Measurements from ENCODE around the gene RASSF10. TPM values are rescaled to one million over a fixed set of nuclear protein-coding genes. Genes with fewer than 3 reads are reported as not detected.
A peak's percentile ranks its signal among the peaks of the same experiment; 100 is the strongest.
"Not testable (repeated sequence)": the region's sequence is repeated elsewhere in the genome, so short reads cannot be mapped to it uniquely, and the experiment has no call there.

Gene RASSF10
- total RNA-seq, 1 experiment from 2014 or later, result not detected

DNA sequence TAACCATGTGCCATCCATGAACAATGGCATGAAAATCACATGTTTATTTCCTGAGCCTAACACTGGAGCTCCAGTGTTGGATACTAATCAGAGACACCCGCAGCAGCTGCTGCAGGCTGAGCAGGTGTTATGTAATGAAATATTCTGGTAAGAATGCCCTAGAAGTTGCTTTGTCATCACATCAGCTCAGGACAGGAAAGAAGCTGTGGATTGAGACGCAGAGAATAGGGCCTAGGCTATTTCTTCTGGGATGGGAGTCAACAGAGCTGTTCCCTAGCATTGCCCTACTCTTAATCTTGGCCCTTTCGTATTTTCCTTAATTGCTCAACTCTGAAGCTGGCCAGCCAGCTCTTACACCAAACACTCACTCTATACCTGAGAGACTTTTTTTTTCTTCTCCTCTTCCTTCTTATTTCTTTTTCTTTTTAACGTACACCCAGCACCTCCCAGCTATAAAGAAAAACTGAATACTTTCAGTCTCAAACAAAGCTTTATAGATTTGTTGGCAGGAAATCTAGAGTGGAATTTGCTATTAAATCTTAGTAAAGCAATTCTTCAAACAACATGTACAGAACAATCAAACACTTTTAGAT lies 31.9 kb downstream of the RASSF10 start:
- POLR2A ChIA-PET (ENCODE audit: unreplicated experiment), result no interaction called here
- peak; percentile 42 for ATAC-seq
- intact Hi-C loops (cut with micrococcal nuclease), result no loop called here

DNA sequence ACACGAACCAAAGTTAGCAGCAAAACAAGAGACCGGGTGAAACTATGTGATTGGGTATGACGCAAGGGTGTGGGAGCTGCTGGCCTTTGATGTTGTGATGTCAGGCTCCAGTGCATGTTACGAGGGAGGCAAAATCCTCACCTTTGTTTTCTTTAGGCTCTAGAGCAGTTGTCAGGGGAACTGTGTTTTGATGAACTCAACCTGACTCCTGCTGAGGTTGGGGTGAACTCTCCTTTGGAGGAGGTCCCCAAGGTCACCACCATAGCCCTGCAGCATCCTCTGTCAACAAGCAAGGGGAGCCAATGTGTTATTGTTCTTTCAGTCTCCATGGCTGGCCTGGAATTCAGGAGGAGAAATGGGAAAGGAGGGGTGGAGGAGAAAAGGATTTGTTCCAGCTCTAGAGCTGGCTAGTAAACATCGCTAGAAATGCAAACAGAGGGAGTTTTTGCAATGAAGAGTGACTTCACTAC lies 33.8 kb downstream of the RASSF10 start:
- TF ChIP-seq EZH2phosphoT487 (IDR thresholded peaks at IDR 0.05; ENCODE audit: borderline replicate concordance, low read length), result no peak
- TF ChIP-seq, protein P1, sequence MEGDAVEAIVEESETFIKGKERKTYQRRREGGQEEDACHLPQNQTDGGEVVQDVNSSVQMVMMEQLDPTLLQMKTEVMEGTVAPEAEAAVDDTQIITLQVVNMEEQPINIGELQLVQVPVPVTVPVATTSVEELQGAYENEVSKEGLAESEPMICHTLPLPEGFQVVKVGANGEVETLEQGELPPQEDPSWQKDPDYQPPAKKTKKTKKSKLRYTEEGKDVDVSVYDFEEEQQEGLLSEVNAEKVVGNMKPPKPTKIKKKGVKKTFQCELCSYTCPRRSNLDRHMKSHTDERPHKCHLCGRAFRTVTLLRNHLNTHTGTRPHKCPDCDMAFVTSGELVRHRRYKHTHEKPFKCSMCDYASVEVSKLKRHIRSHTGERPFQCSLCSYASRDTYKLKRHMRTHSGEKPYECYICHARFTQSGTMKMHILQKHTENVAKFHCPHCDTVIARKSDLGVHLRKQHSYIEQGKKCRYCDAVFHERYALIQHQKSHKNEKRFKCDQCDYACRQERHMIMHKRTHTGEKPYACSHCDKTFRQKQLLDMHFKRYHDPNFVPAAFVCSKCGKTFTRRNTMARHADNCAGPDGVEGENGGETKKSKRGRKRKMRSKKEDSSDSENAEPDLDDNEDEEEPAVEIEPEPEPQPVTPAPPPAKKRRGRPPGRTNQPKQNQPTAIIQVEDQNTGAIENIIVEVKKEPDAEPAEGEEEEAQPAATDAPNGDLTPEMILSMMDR (conservative IDR thresholded peaks at IDR 0.05; ENCODE audit: low read depth, low read length), result no peak
- no peak for TF ChIP-seq EZH2 (IDR thresholded peaks at IDR 0.05; ENCODE audit: low read length, unreplicated experiment)
- no TSS peak for BruUV-seq (replicated peaks)
- Histone ChIP-seq H3K36me3 (ENCODE audit: low read depth, low read length) (no peaks in the 10 kb centered on the region), H3K4me3 (ENCODE audit: low read length) (no peak overlapping the region), H3K9me3 (ENCODE audit: low read length) (no peaks in the 10 kb centered on the region), H2AFZ (ENCODE audit: low read length) (no peak overlapping the region), H3K4me1 (ENCODE audit: insufficient read depth, low read length) (no peaks in the 10 kb centered on the region), H3F3A (ENCODE audit: low read length, unreplicated experiment) (no peaks in the 10 kb centered on the region), H3K79me2 (ENCODE audit: low read length) (no peaks in the 10 kb centered on the region), H3K27ac (ENCODE audit: low read length) (no peak overlapping the region), H3K27me3 (ENCODE audit: low read length) (no peaks in the 10 kb centered on the region), H3K4me2 (ENCODE audit: low read length) (no peak overlapping the region), H3K9ac (ENCODE audit: low read length) (no peak overlapping the region), H4K20me1 (ENCODE audit: low read length) (no peaks in the 10 kb centered on the region), H3K9me2 (replicated peaks; ENCODE audit: low read length) (no peaks in the 10 kb centered on the region)
- intact Hi-C loops (cut with micrococcal nuclease), result no loop called here
- ChIA-PET POLR2A (ENCODE audit: unreplicated experiment) (no interaction called here), CTCF (no interaction called here)
- ATAC-seq (no peak), DNase-seq (no peak)

More for the DNA sequence above, 31.9 kb downstream of the RASSF10 start:
- Histone ChIP-seq H3K4me3 (ENCODE audit: low read length) (no peak overlapping the region), H3K27me3 (ENCODE audit: low read length) (no peaks in the 10 kb centered on the region), H3K27ac (ENCODE audit: low read length) (no peak overlapping the region), H3K9me2 (replicated peaks; ENCODE audit: low read length) (no peaks in the 10 kb centered on the region), H3K9me3 (ENCODE audit: low read length) (no peaks in the 10 kb centered on the region), H3K79me2 (ENCODE audit: low read length) (no peaks in the 10 kb centered on the region), H3K36me3 (ENCODE audit: low read depth, low read length) (no peaks in the 10 kb centered on the region), H3K9ac (ENCODE audit: low read length) (no peak overlapping the region), H4K20me1 (ENCODE audit: low read length) (no peaks in the 10 kb centered on the region), H3K4me1 (ENCODE audit: insufficient read depth, low read length) (no peaks in the 10 kb centered on the region), H2AFZ (ENCODE audit: low read length) (no peak overlapping the region), H3F3A (ENCODE audit: low read length, unreplicated experiment) (no peaks in the 10 kb centered on the region), H3K4me2 (ENCODE audit: low read length) (no peak overlapping the region)
- DNase-seq, result no peak
- TF ChIP-seq EZH2phosphoT487 (IDR thresholded peaks at IDR 0.05; ENCODE audit: borderline replicate concordance, low read length) (no peak), EZH2 (IDR thresholded peaks at IDR 0.05; ENCODE audit: low read length, unreplicated experiment) (no peak)
- TF ChIP-seq, protein P1 (conservative IDR thresholded peaks at IDR 0.05; ENCODE audit: low read depth, low read length), result no peak
- CTCF ChIA-PET, result no interaction called here
- BruUV-seq (replicated peaks), result no TSS peak

DNA sequence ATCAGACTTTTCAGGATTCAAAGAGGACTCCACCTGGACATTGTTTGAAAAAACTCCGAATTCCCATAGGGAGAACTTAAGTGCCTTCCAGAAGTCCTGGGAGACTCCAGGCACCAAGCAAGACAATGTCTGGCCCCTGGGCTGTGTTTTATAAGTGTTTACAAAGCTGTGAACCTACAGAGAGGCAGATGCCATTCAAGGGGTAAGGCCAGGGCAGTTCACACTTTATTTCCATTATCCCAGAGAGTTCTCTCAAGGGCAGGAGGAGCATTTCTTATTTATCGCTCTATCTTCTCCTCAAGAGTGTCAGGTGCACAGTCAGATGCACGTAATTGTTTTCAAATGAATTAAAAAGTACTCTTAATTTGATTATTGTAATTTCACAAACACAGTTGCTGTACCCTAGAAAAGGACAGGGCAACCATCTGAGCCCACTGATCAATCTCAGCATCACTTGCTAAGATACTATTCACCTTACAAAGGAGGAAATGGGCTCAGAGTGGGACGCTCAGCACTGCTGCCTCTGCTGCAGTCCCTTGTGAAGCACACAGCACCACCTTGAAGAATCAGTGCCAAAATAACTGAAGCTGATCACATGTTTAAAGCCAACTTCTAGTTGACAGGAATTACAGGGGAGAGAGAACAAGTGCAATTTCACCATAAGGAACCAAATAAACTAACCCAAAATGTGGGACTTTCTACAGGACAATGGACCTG lies 35.0 kb downstream of the RASSF10 start:
- TF ChIP-seq EZH2 (IDR thresholded peaks at IDR 0.05; ENCODE audit: low read length, unreplicated experiment) (no peak), EZH2phosphoT487 (IDR thresholded peaks at IDR 0.05; ENCODE audit: borderline replicate concordance, low read length) (no peak)
- TF ChIP-seq, protein P1 (conservative IDR thresholded peaks at IDR 0.05; ENCODE audit: low read depth, low read length), result no peak
- no peak overlapping the region for H3K4me2 ChIP-seq (ENCODE audit: low read length)
- no peaks in the 10 kb centered on the region for H3F3A ChIP-seq (ENCODE audit: low read length, unreplicated experiment)
- intact Hi-C loops (cut with micrococcal nuclease), result no loop called here
- no TSS peak for BruUV-seq (replicated peaks)
- no peak overlapping the region for H2AFZ ChIP-seq (ENCODE audit: low read length)
- H3K4me3 ChIP-seq (ENCODE audit: low read length), result no peak overlapping the region
- H3K79me2 ChIP-seq (ENCODE audit: low read length), result no peaks in the 10 kb centered on the region
- no peaks in the 10 kb centered on the region for H3K27me3 ChIP-seq (ENCODE audit: low read length)
- H3K9me3 ChIP-seq (ENCODE audit: low read length), result no peaks in the 10 kb centered on the region
- H4K20me1 ChIP-seq (ENCODE audit: low read length), result no peaks in the 10 kb centered on the region
- H3K27ac ChIP-seq (ENCODE audit: low read length), result no peak overlapping the region
- no peaks in the 10 kb centered on the region for H3K9me2 ChIP-seq (replicated peaks; ENCODE audit: low read length)
- DNase-seq (no peak), ATAC-seq (no peak)
- H3K36me3 ChIP-seq (ENCODE audit: low read depth, low read length), result no peaks in the 10 kb centered on the region
- no peak overlapping the region for H3K9ac ChIP-seq (ENCODE audit: low read length)
- POLR2A ChIA-PET (ENCODE audit: unreplicated experiment), result no interaction called here
- no peaks in the 10 kb centered on the region for H3K4me1 ChIP-seq (ENCODE audit: insufficient read depth, low read length)
- CTCF ChIA-PET, result no interaction called here

DNA sequence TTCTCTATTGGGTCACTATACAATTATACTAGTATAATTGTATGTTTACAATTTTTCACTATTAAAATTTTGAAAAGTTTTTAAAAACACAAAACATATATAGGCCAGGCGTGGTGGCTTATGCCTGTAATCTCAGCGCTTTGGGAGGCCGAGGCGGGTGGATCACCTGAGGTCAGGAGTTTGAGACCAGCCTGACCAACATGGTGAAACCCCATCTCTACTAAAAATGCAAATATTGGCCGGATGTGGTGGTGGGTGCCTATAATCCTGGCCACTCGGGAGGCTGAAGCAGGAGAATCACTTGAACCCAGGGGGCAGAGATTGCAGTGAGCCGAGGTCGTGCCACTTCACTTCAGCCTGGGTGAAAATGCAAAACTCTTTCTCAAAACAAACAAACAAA lies 36.0 kb downstream of the RASSF10 start:
- H3K9me2 ChIP-seq (replicated peaks; ENCODE audit: low read length); H3K79me2 ChIP-seq (ENCODE audit: low read length); intact Hi-C loops (cut with micrococcal nuclease); H3K27ac ChIP-seq (ENCODE audit: low read length); POLR2A ChIA-PET (ENCODE audit: unreplicated experiment); H3K4me2 ChIP-seq (ENCODE audit: low read length); H3K27me3 ChIP-seq (ENCODE audit: low read length); H3K4me3 ChIP-seq (ENCODE audit: low read length); H3K9ac ChIP-seq (ENCODE audit: low read length); H3K36me3 ChIP-seq (ENCODE audit: low read depth, low read length); H3F3A ChIP-seq (ENCODE audit: low read length, unreplicated experiment); CTCF ChIA-PET; DNase-seq; H4K20me1 ChIP-seq (ENCODE audit: low read length); H3K4me1 ChIP-seq (ENCODE audit: insufficient read depth, low read length); H2AFZ ChIP-seq (ENCODE audit: low read length); H3K9me3 ChIP-seq (ENCODE audit: low read length); BruUV-seq (replicated peaks); ATAC-seq: not testable (repeated sequence)

Data from PC-3 (cell line).